HFFc6 (cell line): ENCODE data around the gene DOCK4. TPM values are rescaled to one million over a fixed set of nuclear protein-coding genes. Genes with fewer than 3 reads are reported as not detected.

Experiments
- DNase-seq: peaks from one replicate; pipeline ENCODE4 v3.0.0-alpha.2; 2018
- H3K27ac Mint-ChIP-seq: 2 replicates; pipeline ENCODE4 v1.8.0; 2020; ENCODE audit warnings: mild to moderate bottlenecking, mixed read lengths
- H3K27me3 Mint-ChIP-seq: 2 replicates; pipeline ENCODE4 v1.8.0; 2021; ENCODE audit warnings: mild to moderate bottlenecking, moderate library complexity, mixed read lengths; ENCODE audit not compliant: insufficient read depth
- H3K36me3 Mint-ChIP-seq: 2 replicates; pipeline ENCODE4 v1.8.0; 2021; ENCODE audit warnings: low read depth, mixed read lengths
- H3K4me1 Mint-ChIP-seq: 2 replicates; pipeline ENCODE4 v1.8.0; 2020; ENCODE audit warnings: low read depth, mixed read lengths
- H3K4me3 Mint-ChIP-seq: 2 replicates; pipeline ENCODE4 v1.8.0; 2020; ENCODE audit warnings: mild to moderate bottlenecking, moderate library complexity, mixed read lengths
- H3K9me3 Mint-ChIP-seq: 2 replicates; pipeline ENCODE4 v1.8.0; 2020; ENCODE audit warnings: mild to moderate bottlenecking, mixed read lengths
- total RNA-seq, 6 experiments: library from RNA; stranded (reverse); fragmentation: NEBNext Ultra II Directional; extraction: Animal tissue kit (Norgen Biotek cat#: 25700); gene quantifications; 2 replicates in 1 of 6; 3 replicates in 5 of 6; pipeline ENCODE4 v1.2.3, GENCODE V29; 2021
- TF ChIP-seq, protein P1 (sequence below): fragments of 200-600 bp; sonication (generic); IDR thresholded peaks from 2 replicates; pipeline ENCODE4 v1.5.0; 2021; ENCODE audit warnings: antibody characterized with exemption, mild to moderate bottlenecking

Gene DOCK4
- total RNA-seq, 6 experiments from 2014 or later: 2.2 to 3.9 (median 3.3) TPM

DNA sequence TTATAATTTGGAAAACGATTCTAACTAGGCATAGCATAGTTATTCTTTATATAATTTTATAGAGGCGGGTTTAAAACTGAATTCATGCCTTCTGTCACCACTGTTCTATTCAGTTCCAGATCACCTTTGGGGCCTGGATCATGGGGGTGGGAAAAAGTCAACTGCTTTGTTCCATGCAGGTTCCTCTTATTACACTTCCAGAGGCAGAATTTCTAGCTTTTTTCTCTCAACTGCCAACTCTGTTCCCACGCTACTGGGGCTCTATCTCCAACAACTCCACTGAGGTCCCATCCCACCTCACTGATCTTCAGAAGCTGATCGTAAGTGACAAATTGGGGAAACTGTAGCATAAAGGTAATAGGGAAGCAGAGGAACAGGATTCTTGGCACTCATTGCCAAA, 360.3 kb downstream of the DOCK4 start:
- Mint-ChIP-seq H3K9me3 (peaks cover 26% of the 10 kb centered on the region), H3K36me3 (peaks cover 20% of the 10 kb centered on the region), H3K27ac (no peak overlapping the region), H3K4me1 (peaks cover 13% of the 10 kb centered on the region), H3K4me3 (no peak overlapping the region), H3K27me3 (no peaks in the 10 kb centered on the region)
- TF ChIP-seq, protein P1, sequence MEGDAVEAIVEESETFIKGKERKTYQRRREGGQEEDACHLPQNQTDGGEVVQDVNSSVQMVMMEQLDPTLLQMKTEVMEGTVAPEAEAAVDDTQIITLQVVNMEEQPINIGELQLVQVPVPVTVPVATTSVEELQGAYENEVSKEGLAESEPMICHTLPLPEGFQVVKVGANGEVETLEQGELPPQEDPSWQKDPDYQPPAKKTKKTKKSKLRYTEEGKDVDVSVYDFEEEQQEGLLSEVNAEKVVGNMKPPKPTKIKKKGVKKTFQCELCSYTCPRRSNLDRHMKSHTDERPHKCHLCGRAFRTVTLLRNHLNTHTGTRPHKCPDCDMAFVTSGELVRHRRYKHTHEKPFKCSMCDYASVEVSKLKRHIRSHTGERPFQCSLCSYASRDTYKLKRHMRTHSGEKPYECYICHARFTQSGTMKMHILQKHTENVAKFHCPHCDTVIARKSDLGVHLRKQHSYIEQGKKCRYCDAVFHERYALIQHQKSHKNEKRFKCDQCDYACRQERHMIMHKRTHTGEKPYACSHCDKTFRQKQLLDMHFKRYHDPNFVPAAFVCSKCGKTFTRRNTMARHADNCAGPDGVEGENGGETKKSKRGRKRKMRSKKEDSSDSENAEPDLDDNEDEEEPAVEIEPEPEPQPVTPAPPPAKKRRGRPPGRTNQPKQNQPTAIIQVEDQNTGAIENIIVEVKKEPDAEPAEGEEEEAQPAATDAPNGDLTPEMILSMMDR: no peak
- DNase-seq: no peak

DNA sequence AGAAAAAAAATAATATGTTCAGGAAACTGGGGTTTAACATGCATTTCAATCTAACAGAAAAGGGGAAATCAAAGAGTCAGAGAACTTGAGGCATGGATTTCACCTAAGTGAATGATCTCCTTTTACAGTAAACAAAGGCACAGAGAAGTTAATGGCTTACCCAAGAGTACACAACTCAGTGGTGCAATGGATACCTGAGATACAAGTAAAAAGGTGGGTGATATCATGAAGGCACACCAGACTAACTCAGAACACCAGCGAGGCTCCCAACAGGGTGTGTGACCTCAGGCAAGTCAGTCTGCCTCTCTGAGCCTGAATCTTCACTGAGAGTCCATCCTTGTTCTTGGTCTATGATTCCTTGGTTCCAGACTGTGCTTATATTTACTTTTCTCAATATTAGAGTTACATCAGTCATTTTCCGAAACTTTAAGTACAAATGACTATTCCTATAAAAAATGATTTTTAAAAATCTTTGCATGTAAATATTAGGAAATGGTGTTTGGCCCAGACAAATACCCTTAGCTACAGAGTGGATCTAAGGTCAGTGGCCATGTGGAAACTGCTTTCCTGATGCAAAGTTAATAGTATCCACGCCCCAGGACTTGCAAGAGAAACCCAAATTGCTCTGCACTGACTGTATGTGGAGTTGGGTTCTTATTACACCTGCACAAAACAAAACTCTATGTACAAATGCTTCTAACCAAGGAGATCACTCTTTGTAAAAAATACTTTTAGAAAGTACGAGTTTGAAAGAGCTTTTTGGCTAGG, 361.1 kb downstream of the DOCK4 start:
- Mint-ChIP-seq H3K27ac (no peak overlapping the region), H3K9me3 (peaks cover 18% of the 10 kb centered on the region), H3K4me3 (no peak overlapping the region), H3K4me1 (peaks cover 13% of the 10 kb centered on the region), H3K36me3 (peaks cover 13% of the 10 kb centered on the region), H3K27me3 (no peaks in the 10 kb centered on the region)
- TF ChIP-seq, protein P1: no peak
- DNase-seq: no peak

DNA sequence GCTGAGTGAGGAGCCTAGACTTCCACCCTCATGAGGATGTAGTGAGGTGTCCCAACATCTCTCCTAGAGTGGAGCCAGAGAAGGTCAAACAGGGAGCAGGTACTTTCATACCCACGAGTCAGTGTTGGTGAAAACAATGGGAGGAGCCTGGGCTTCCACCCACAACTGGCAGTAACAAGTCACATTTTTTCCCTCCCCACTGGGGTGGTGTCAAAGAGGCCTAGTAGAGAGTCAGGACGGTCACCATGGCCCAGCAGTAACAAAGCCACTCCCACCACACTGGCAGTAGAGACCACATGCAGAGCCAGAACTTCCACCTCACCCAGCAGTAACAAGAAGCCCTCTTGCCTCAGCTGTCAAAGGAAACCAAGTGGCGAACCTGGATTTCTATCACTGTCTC, 363.7 kb downstream of the DOCK4 start:
- H3K27ac Mint-ChIP-seq: no peak overlapping the region
- H3K27me3 Mint-ChIP-seq: no peaks in the 10 kb centered on the region
- TF ChIP-seq, protein P1: no peak
- H3K4me1 Mint-ChIP-seq: peaks cover 13% of the 10 kb centered on the region
- H3K36me3 Mint-ChIP-seq: no peaks in the 10 kb centered on the region; the same call in 1 of the 2 replicates
- DNase-seq: no peak
- no peaks in the 10 kb centered on the region for H3K9me3 Mint-ChIP-seq
- H3K4me3 Mint-ChIP-seq: no peak overlapping the region

DNA sequence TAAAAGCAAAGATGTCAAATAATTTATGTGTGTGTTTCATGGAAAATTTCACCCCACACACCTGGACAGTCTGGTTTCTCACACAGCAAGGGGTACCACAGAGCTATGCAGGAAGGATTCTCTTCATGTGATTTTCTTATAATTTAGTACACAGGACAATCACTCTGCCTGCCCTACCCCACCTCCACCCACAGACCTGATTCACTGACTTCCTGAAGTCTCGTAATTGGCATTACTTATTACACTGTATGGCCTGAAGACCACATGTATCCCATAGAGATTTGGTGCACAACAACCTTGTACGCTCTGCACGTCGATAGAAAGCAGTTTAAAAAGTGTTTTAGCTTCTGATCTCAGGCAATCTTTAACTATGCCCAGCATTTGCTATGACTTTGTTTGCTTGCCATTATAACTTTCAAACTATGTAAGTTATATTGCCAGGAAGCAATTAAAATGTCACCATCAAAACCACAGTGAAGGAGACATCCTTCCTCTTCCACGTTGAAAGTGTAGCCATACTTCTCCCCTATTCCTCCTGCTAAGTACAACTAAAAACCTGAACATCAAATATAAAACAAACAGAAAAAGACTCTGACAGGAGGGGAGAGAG, 364.5 kb downstream of the DOCK4 start:
- no peak overlapping the region for H3K27ac Mint-ChIP-seq
- H3K36me3 Mint-ChIP-seq: peaks cover 4% of the 10 kb centered on the region
- peaks cover 15% of the 10 kb centered on the region for H3K4me1 Mint-ChIP-seq
- H3K9me3 Mint-ChIP-seq: peaks cover 3% of the 10 kb centered on the region
- peak; percentile 14 for DNase-seq
- TF ChIP-seq, protein P1: no peak
- no peak overlapping the region for H3K4me3 Mint-ChIP-seq
- no peaks in the 10 kb centered on the region for H3K27me3 Mint-ChIP-seq

DNA sequence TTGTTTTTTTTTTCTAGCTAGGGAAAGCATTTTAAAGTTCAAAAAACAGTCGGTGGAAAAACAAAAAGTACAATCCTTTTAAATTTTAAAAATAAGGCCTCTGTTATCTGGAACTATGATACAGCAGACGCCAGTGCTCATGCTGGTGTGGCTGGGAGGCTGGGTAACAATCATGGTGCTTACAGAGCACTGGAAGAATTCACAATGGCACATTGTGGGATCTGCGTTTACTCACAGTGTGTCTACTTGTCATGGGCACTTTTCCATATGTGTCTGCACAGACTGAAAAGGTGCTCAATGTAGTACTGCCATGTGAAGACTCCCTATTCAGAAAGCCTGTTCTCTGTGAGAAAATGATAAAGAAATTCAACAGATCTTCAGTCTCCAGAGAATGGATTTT, 365.7 kb downstream of the DOCK4 start:
- Mint-ChIP-seq H3K4me3 (no peak overlapping the region), H3K4me1 (peaks cover 25% of the 10 kb centered on the region), H3K9me3 (peaks cover 10% of the 10 kb centered on the region), H3K36me3 (peaks cover 11% of the 10 kb centered on the region), H3K27ac (no peak overlapping the region), H3K27me3 (no peaks in the 10 kb centered on the region)
- TF ChIP-seq, protein P1: no peak
- no peak for DNase-seq
